Epithelial cell of esophagus (primary cell): Measurements from ENCODE around the gene STAB1.

Source experiments
- DNase-seq: peaks from one replicate; pipeline ENCODE4 v3.0.0; 2010; ENCODE audit warnings: low read depth
- H3K4me3 ChIP-seq: 2 replicates; pipeline ENCODE4 v1.5.1; 2011; ENCODE audit warnings: mild to moderate bottlenecking, low read length, control low read depth
- TF ChIP-seq, protein P1 (sequence below): IDR thresholded peaks from 2 replicates; pipeline ENCODE4 v1.5.1; 2011; ENCODE audit warnings: low read depth, mild to moderate bottlenecking, low read length, control low read depth, inconsistent platforms; ENCODE audit not compliant: insufficient read depth; ENCODE audit errors: missing control alignments

Gene STAB1

DNA sequence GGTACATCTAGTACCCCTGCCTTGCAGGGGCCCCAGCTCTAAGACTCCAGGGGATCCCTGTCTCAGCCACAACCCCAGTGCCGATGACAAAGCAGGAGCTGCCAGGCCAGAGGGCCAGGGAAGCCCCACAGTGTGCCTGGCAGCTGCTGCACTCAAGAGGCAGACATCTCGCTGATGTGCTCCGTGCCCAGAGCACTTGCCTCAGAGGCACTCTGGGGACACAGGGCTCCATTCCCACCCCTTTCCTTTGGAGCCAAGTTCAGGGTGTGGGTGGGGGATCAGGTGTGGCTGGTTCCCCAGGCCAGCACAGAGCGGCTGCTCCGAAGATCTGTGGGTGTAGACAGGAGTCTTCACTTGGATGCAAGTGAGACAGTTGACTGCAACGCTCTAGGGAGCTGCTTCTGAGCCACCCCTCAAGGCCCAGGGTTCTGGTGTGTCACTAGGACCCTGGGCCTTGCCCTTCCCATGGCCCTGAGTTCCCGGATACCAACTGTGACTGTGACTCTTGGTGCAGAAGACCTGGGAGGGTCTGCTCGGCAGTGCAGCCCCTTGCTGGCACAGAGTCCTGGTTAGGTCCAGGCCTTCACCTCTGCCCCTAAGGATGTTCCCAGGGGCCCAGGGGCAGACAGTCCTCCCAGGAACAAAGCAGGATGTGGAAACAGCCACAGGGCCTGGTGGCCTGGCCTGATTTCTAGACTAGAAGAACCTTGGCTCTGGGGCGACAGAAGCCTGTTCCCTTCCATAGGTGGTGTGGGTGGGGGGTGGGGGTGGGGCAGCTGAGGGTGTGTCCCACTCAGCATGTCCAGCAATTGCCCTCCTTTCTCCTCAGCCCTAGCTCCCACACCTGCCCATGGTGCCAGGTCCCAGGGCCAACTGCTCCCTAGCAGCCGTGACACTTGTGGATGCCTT lies 36.0 kb downstream of the STAB1 start:
- no peak for DNase-seq
- no peak overlapping the region for H3K4me3 ChIP-seq
- TF ChIP-seq, protein P1, sequence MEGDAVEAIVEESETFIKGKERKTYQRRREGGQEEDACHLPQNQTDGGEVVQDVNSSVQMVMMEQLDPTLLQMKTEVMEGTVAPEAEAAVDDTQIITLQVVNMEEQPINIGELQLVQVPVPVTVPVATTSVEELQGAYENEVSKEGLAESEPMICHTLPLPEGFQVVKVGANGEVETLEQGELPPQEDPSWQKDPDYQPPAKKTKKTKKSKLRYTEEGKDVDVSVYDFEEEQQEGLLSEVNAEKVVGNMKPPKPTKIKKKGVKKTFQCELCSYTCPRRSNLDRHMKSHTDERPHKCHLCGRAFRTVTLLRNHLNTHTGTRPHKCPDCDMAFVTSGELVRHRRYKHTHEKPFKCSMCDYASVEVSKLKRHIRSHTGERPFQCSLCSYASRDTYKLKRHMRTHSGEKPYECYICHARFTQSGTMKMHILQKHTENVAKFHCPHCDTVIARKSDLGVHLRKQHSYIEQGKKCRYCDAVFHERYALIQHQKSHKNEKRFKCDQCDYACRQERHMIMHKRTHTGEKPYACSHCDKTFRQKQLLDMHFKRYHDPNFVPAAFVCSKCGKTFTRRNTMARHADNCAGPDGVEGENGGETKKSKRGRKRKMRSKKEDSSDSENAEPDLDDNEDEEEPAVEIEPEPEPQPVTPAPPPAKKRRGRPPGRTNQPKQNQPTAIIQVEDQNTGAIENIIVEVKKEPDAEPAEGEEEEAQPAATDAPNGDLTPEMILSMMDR: no peak

DNA sequence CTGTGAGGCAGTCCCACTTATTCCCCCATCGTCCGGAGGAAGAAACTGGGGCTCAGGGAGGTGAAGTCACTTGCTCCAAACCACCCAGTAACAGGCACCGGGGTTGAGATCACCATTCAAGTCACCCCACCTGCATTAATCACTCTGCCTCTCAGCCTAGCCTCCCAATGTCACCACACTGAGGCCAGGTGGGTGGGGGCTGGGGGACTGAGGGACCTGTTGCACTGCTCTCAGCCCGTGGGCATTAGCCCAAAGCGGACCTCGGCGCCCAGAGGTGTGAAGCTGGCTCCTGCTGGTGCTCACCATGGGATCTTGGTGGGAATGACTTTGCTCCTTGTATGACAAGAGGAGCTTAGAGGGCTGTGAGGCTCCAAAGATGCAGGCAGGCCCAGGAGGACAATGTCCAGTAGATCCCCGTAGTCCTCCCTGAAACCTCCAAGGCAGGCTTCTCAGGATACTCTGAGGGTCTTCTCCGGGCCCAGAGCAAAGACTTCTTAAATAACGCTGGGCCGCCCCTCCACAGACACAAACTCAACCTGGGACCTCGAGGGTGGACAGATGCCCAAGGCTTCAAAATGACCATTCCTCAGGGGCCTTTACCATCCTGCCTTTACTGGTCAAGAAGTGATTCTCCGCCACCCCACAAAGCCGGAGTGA lies 36.9 kb downstream of the STAB1 start:
- peak overlapping the region; percentile 52 for H3K4me3 ChIP-seq
- TF ChIP-seq, protein P1: no peak
- no peak for DNase-seq

DNA sequence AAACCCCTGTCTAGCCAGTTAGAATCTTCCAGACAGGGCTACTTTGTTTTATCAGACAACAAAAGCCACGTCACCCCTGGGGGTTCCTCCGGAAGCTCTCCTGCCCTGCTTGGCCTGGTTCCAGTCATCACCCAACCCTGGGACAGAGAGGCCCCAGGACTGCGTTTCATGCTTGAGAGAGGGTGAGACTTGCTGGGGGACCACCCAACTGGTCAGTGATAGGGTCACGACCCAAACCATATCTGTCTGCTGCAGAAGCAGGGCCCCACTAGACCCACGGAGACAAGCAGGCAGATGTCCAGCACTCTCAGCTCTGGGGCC lies 37.3 kb downstream of the STAB1 start:
- TF ChIP-seq, protein P1: no peak
- peak; percentile 49 for DNase-seq
- peak overlapping the region; percentile 52 for H3K4me3 ChIP-seq

DNA sequence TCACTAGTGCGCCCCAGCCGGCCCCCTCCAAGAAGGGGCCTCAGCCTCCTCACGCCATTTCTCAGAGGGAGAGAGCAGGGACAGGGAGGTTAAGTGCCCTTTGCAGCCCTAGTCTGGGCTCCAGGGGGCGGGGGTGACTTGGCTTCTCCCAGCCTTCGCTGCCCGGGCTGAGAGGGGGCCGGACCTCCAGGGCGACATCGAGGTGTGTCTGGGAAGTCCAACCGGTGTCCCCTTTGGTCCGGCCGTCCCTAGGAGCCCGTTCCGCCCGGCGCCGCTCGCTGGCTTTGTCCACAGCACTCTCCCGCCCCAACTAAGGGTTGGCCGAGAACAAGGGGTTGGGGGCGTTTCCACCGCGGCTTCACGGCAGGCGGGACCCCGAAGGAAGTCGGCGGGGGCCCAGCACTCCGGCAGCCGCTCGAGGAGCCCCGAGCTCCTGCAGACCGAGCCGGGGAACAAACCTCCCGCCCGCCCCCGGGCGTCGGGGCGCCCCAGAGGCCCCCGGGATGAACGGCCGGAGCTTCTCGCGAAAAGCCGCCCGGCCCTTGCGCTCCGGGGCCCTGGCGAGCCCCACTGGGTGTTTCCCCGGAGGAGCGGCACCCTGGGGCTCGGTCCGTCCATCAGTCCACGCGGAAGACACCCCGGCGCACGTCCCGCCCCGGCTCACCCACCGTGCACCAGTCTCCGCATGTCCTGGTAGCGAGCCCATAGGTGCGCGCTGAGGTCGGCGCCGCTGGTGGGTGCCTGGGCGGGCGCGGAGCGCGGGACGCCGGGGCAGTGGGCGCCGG lies 37.9 kb downstream of the STAB1 start:
- H3K4me3 ChIP-seq: peak overlapping the region; percentile 52
- no peak for DNase-seq
- TF ChIP-seq, protein P1: no peak

DNA sequence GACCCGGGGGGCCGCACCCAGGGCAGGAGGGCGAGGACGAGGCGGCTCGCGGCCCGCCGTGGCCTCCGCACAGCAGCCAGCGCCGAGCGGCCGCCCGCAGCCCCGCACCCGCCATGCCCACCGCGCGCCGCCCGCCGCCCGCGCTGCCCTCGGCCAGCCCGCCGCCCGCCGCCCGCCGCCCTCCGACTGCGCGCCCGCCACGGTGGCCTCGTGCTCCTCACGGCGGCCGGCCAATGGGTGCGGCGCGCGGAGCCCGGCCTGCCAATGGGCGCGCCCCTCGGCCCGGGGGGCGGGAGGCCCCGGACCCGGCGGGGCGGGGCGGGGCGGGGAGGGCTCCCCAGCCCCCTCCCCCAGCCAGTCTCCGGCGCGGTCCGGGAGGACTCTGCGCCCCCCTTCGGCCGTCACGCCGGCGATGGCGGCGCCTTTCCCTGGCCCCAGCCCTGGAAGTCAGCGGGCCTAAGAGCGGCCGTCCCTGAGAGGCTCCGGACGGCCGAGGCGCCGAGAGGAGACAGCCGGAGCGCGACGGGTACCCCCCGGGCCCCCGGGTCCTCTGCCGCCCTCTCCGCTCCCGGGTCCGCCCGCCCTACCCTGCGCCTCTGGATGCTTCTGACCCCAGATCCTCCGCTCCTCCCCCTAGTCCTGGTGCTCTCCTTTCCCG lies 38.6 kb downstream of the STAB1 start, which contains the start of gene NT5DC2:
NT5DC2 (minus strand) TSS at position 235 of the 658 bp plus-strand sequence; CDS start at position 115, 120 bp downstream.
- DNase-seq: peak; percentile 71
- TF ChIP-seq, protein P1: no peak
- peak within 1 kb of the TSS; percentile 52 for H3K4me3 ChIP-seq
